Upper lobe of left lung (tissue), 4 donors: ENCODE data around the gene CD247.

Experiments
- CTCF ChIP-seq, 6 experiments: fragments of 450-650 bp in 4 of 6; fragments of 200-600 bp in 2 of 6; sonication (generic) in 2 of 6; IDR thresholded peaks; one replicate each; pipeline ENCODE4 v1.5.1; 2016 to 2019; ENCODE audit warnings: antibody characterized with exemption in 6 of 6
- EP300 ChIP-seq, 4 donors: sonication (generic); formaldehyde crosslinking; IDR thresholded peaks; one replicate each; pipeline ENCODE4 v1.5.1; 2017; ENCODE audit warnings: antibody characterized with exemption in 4 of 4, control low read depth in 2 of 4
- POLR2A ChIP-seq, 4 donors: fragments of 450-650 bp; IDR thresholded peaks; one replicate each; pipeline ENCODE4 v1.5.1; 2016 to 2017; ENCODE audit warnings: antibody characterized with exemption in 4 of 4, mild to moderate bottlenecking in 2 of 4
- POLR2AphosphoS5 ChIP-seq, 2 donors: sonication (generic); formaldehyde crosslinking; IDR thresholded peaks; one replicate each; pipeline ENCODE4 v1.5.1; 2017; ENCODE audit warnings: antibody characterized with exemption in 2 of 2

GRCh38 chr1:167419245-167419644, 99.1 kb downstream of the CD247 start:
- TF ChIP-seq POLR2A (IDR thresholded peaks at IDR 0.05) (no peak), POLR2AphosphoS5 (IDR thresholded peaks at IDR 0.05) (no peak), CTCF (IDR thresholded peaks at IDR 0.05) (no peak), EP300 (IDR thresholded peaks at IDR 0.05) (no peak)
